Left colon (tissue), 2 donors: ENCODE data around the gene ATRX. TPM values are rescaled to one million over a fixed set of nuclear protein-coding genes. Genes with fewer than 3 reads are reported as not detected.
"Not testable (repeated sequence)": the region's sequence is repeated elsewhere in the genome, so short reads cannot be mapped to it uniquely, and the experiment has no call there.

Source experiments
- ATAC-seq: fragments of 200-7000 bp; cut with Tn5 transposase; one replicate; pipeline ENCODE4 v1.9.1; 2020; ENCODE audit warnings: mild to moderate bottlenecking, moderate library complexity
- DNase-seq, 2 donors: peaks; one replicate each; pipeline ENCODE4 v3.0.0-alpha.2; 2020
- intact Hi-C, 2 donors: fragments of 100-400 bp; cut with DNase I in 1 of 2; cut with micrococcal nuclease in 1 of 2; formaldehyde crosslinking; loops; one replicate each; pipeline versions ENCODE4 v1.11.2 to v1.14.0; 2022; cut with DNase I, micrococcal nuclease
- total RNA-seq, 2 donors: library from RNA; stranded (reverse); fragmentation: NEBNext Ultra II Directional; extraction: Animal tissue kit (Norgen Biotek cat#: 25700); gene quantifications; one replicate each; pipeline ENCODE4 v1.2.1, GENCODE V29; 2021
- donor health status: DM: no; HTN: no; CAD: no.
- donor health status: DM: yes; HTN: yes; CAD: no.

The ATRX gene
- total RNA-seq, 2 donors from 2014 or later = 46.0 to 49.8 TPM

GRCh38 chrX:77742788-77743476 lies 43.1 kb downstream of the ATRX start:
- ATAC-seq (no peak), DNase-seq (no peak)
- intact Hi-C loops = no loop called here

- intact Hi-C loops = no loop called here
- DNase-seq = no peak
- no peak for ATAC-seq
These were observed 45.6 kb downstream of the ATRX start for GRCh38 chrX:77740376-77740905.

- DNase-seq = no peak
- intact Hi-C loops = no loop called here
- no peak for ATAC-seq
These were observed 52.7 kb downstream of the ATRX start for GRCh38 chrX:77733342-77733741.

- DNase-seq (no peak), ATAC-seq (no peak)
- intact Hi-C loops = no loop called here
These were observed 54.1 kb downstream of the ATRX start for GRCh38 chrX:77731821-77732419.

DNA sequence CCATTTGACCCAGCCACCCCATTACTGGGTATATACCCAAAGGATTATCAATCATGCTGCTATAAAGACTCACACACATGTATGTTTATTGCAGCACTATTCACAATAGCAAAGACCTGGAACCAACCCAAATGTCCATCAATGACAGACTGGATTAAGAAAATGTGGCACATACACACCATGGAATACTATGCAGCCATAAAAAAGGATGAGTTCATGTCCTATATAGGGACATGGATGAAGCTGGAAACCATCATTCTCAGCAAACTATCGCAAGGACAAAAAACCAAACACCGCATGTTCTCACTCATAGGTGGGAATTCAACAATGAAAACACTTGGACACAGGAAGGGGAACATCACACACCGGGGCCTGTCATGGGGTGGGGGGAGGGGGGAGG lies 59.9 kb downstream of the ATRX start:
- DNase-seq, ATAC-seq, intact Hi-C loops: not testable (repeated sequence)

DNA sequence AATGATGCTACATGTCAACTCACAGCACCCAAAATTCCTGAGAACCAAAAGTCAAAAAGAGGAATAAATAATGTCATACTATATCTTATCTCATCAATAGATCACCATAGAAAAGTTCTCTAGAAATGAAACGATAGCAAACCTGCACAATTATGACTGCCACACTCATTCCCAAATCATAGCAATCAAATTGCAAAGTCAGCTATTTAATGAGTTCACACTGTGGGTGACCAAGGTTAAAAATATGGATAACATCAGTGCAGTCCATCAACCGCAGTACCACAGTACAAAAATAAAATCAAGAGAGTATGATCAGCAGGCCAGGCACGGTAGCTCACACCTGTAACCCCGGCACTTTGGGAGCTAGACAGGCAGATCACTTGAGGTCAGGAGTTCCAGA lies 62.3 kb downstream of the ATRX start:
- ATAC-seq (no peak), DNase-seq (no peak)
- intact Hi-C loops = no loop called here

DNA sequence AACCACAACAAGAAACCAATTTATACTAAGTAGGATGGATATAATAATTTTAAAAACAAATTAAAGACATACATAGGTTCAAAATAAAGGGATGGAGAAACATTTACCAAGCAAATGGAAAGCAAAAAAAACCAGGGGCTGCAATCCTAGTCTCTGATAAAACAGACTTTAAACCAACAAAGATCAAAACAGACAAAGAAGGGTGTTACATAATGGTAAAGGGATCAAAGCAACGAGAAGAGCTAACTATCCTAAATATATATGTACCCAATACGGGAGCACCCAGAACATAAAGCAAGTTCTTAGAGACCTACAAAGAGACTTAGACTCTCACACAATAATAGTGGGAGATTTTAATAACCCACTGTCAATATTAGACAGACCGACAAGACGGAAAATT lies 66.6 kb downstream of the ATRX start:
- no peak for ATAC-seq
- intact Hi-C loops = no loop called here
- DNase-seq = no peak

DNA sequence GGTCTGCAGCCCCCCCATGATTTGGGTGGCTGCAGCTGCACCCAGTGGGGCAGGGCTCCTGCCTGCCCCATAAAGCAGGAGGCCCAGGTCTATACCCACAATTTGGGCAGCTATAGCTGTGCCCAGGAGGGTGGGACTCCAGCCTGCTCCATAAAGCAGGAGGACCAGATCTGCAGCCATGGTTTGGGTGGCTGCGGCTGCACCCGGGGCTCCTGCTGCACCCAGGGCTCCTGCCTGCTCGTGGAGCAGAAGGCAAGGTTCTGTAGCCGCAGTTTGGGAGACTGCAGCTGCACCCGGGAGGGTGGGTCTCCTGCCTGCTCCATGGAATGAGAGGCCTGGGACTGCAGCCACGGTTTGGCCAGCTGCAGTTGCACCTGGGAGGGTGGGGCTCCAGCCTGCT lies 81.1 kb downstream of the ATRX start:
- intact Hi-C loops = no loop called here
- DNase-seq = no peak
- no peak for ATAC-seq

GRCh38 chrX:77698242-77698641 lies 87.8 kb downstream of the ATRX start:
- ATAC-seq (no peak), DNase-seq (no peak)
- intact Hi-C loops = no loop called here

DNA sequence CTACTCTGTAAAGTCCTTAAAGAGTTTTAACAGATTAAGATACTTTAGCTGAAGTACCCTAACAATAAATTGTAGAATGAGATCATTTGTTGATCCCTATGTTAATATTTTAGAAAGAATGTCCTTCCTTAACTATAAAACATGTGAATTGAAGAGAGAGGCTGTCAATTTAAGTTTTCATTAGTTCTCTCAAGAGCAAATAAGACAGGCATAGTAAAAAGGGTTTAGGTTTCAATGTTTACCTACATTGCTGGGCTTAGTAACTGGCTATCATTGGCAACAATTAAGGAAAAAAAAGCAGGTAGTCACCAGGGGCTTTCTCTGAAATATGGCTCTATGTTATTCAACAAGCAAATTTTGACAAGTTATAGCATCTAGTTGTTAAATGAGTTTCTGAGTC lies 91.5 kb downstream of the ATRX start:
- no peak for DNase-seq
- intact Hi-C loops = no loop called here
- no peak for ATAC-seq

- ATAC-seq (no peak), DNase-seq (no peak)
- intact Hi-C loops = no loop called here
These were observed 92.4 kb downstream of the ATRX start for GRCh38 chrX:77693594-77693993.

- DNase-seq = no peak
- intact Hi-C loops = no loop called here
- ATAC-seq = no peak
These were observed 94.1 kb downstream of the ATRX start for GRCh38 chrX:77691916-77692315.

DNA sequence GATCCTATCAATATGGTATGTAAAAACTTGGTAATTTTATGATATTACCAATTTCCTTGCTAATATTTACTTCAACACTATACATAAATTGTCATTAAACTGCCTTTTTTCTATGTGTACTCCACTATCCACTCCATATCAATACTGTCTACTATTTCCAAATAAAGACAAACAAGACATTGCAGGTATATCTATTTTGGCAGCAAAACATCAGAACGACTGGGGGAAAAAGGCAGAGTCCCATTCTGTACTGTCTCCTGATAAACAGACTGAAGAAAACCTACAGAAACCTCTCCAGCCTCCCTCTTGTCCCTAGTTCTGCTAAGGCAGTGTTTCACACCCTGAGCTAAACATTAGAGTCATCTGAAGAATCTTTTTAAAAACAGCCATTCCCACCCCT lies 96.6 kb downstream of the ATRX start:
- DNase-seq = no peak
- no peak for ATAC-seq

GRCh38 chrX:77685683-77686082 lies 100.3 kb downstream of the ATRX start:
- intact Hi-C loops, DNase-seq, ATAC-seq: not testable (repeated sequence)

More for the DNA sequence above, 96.6 kb downstream of the ATRX start:
- intact Hi-C loops = no loop called here

DNA sequence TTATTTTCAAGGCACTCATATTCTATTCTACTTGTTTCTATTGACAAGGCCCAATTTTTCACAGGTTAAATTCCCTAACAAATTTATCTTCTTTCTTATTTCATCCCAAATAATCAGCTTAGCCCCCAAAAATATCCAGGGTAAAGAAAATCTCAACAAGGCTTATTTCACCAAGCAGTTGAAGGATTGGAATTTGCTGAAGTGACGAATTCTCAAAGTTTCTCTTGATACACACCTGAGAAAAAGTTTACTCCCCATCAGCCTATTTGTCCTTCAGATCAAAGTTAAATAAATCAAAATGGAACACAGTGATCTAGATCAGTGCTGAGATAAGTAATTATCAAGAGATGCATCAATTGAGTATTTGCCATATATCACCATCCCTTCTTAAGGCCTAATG lies 106.9 kb downstream of the ATRX start:
- no peak for DNase-seq
- intact Hi-C loops = no loop called here
- no peak for ATAC-seq

DNA sequence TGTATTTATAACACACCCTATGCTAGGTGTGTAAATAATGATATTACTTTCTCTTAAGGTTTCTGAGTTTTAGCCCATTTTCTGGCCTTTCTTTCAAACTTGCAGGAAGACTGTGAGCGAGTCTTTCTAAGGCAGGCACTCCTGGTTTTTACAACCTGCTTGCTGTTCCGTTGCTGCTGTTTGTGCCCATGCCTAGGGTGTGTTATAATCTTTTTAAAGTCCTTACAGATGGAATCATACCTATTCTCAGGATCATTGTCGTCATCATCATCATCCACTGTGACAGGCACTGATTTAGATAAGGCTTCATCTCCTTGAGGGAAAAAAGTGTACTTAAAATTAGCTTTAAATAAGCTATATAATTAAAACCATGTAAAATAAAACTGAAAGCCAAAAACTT lies 110.0 kb downstream of the ATRX start:
- no peak for ATAC-seq
- intact Hi-C loops = no loop called here
- DNase-seq = no peak

DNA sequence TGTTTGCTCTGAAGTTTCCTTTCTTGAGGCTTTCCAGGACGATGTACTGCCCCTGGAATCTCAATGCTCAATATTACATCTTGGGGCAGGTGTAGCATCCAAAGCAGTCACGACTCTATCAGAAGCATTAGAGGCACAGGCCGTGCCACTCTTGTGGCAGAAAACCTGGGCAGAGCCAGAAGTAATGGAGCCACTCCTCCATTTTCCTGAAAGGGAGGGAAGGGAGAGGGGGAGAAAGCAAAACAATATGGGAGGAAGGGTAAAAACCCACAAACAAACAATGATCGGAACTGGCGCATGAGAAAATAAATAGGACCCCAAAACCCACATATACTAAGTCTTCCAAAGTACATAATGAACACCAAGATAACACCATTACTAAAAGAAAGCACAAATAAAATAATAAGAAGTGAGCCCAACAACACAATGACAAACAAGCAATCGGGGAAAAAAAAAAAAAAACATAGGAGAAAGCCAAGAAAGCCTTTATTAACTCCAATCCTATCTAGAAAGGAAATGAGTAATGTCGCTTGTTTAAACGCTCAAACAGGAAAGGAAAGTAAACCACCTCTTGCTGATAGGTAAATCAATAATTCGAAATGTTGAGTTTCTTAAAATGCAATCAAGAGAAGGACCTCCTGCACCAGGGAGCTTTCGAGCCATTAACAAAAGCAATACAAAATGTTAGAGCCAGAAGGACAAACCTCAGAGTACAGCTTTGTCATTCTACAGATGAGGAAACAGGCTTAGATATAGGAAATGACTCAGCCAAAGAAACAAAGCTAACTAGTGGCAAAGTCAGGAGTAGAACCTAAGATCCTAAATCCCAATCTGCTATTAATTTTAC lies 117.4 kb downstream of the ATRX start:
- ATAC-seq (no peak), DNase-seq (no peak)
- intact Hi-C loops = no loop called here

DNA sequence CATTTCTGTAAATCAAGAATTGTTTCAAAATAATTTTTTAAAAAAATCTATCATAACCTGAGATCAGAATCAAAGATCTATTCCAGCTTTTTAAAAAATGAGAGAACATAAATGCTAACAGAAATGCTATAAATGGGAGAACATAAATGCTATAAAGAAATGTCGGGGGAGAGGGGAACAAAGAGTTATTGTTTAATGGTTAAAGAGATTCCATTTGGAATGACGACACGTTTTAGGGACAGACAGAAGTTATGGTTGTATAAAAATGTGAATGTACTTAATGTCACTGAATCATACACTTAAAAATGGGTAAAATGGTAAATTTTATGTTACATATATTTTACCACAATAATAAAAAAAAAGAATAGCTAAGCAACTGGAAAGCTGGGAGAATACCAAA lies 127.1 kb downstream of the ATRX start:
- no peak for DNase-seq
- ATAC-seq = no peak
- intact Hi-C loops = no loop called here

- intact Hi-C loops = no loop called here
- no peak for DNase-seq
- ATAC-seq = no peak
These were observed 133.9 kb downstream of the ATRX start for GRCh38 chrX:77652095-77652494.

DNA sequence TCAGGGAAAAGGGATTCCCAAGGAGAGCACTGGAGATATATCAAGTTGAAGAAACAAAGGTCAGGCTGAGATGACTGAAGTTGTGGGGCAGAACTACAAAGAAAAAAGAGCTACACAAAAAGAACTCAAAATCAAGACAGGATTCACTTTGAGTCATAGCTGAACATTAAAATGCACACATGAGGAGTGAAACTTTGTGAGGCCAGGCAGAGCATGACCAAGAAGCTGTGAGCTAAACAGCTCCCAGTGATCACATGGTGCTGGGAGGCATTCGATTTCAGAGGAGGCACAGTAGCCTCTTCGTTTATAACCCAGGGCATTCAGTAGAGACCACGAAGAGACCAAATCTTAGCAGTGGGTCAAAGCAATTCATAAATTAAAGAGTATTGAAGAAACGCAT lies 145.3 kb downstream of the ATRX start:
- intact Hi-C loops = no loop called here
- ATAC-seq (no peak), DNase-seq (no peak)
